Fibroblast of skin of back (primary cell): ENCODE data around the gene LCE2D. TPM values are rescaled to one million over a fixed set of nuclear protein-coding genes. Genes with fewer than 3 reads are reported as not detected.
A peak's percentile ranks its signal among the peaks of the same experiment; 100 is the strongest.
"Not testable (repeated sequence)": the region's sequence is repeated elsewhere in the genome, so short reads cannot be mapped to it uniquely, and the experiment has no call there.

Experiments used
- DNase-seq: peaks from one replicate; pipeline ENCODE4 v3.0.0-alpha.2; 2013
- polyA plus RNA-seq, 2 experiments: library from polyadenylated mRNA; unstranded; fragments of 120-200 nt; gene quantifications; one replicate each; pipeline ENCODE4 v1.2.1, GENCODE V29; 2013; ENCODE audit not compliant: insufficient read length in 2 of 2

The LCE2D gene
- polyA plus RNA-seq (2013, experiment 1 of 2; ENCODE audit: insufficient read length) = not detected
- polyA plus RNA-seq (2013, experiment 2 of 2; ENCODE audit: insufficient read length) = not detected

GRCh38 chr1:152663098-152663497 is at the start of gene LCE2D:
Gene LCE2D (plus strand): TSS chr1:152663380. CDS start chr1:152664106, 726 bp downstream.
- no peak for DNase-seq

- DNase-seq = no peak
These were observed 49.7 kb upstream of the LCE2D start, which contains the start of gene LCE3B for GRCh38 chr1:152613511-152613910. Gene LCE3B (plus strand): TSS chr1:152613811. CDS start chr1:152613811, 0 bp downstream.

DNA sequence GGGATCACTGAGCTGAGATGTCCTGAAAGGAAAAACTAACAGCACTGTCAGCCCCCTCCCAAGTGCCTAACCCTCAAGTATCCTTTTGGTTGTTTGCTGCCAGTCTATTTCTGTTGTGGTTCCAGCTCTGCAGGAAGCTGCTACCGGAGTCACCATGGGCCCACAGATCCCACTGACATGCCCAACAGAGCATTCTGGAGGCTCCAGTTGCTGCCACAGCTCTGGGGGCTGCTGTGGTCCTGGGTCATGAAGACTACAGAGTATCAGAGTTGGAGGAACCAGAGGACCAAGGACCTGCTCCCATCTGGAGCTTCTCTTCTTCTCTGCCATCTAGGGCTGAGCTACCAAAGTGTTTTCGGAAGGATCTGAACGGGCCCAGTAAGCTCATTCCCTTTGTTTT is 41.2 kb upstream of the LCE2D start:
- no peak for DNase-seq

DNA sequence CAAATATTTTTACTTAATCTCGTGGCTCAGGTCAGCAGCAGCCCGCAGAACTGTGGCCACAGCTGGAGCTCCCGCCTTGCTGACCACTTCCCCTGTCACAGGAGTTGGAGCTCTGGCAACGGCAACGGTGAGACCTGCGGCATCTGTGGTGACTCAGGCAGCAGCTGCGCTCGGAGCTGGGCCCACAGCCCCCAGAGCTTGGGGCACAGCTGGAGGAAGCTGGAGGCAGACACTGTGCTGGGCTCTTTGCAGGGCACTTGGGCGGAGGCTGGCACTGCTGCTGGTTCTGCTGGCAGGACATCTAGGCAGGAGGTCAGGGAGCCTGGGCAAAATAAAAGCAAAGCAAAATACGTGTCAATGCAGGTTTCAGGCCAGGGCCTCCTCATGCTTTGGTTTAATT is 40.4 kb upstream of the LCE2D start, which contains the start of gene LCE3A:
Gene LCE3A, minus strand, starts transcription at position 301 of the 400 bp plus-strand sequence. Its CDS starts 0 bp downstream, at position 301.
- no peak for DNase-seq

DNA sequence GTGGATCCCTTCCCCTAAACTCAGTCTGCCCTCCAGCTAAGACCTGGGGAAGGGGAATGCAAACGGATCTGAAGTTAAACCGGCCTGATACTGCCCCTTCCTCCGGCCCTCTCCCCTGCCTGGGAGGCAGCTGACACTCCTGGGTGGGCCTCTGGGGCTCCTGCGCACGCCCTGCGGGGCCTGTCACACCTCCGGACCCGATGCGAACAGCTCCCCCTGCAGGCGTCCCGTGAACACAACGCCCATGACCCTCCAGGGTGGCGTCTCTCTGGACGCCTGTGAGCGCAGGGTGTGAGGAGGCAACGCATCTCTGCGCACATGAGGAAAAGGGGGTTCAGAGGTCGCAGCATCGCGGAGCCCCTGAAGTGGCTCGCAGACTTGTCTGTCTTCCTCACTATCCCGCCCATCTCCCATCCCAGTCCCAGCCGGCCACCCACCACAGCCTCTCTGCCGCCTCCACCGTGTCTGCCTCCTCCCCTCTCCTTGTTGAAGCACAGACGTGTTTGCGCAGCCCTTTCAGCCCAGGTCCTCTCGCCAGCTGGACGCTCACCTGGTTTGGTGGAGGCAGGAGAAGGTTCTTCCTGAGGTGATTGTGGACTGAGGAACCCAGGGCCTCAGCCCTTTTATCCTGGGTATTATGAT is 39.9 kb upstream of the LCE2D start:
- no peak for DNase-seq

DNA sequence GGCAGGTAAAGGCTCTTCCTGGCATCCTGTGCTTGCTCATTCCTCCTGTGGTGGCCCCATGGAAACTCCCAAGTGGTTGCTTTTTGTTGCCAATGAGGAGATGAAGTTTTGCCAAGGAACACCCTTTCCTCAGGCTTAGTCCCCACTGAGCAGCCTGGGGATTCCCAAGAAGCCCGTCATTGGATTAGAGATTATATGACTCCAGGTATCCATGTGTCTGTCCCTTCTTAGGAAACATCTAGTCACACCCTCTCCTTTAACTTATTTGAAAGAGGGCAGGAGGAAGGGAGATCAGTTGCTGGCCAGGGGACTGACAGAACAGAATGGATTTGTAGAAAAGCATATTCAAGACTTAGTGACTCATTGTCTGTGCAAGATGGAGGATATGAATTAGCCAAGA is 36.4 kb upstream of the LCE2D start:
- no peak for DNase-seq

DNA sequence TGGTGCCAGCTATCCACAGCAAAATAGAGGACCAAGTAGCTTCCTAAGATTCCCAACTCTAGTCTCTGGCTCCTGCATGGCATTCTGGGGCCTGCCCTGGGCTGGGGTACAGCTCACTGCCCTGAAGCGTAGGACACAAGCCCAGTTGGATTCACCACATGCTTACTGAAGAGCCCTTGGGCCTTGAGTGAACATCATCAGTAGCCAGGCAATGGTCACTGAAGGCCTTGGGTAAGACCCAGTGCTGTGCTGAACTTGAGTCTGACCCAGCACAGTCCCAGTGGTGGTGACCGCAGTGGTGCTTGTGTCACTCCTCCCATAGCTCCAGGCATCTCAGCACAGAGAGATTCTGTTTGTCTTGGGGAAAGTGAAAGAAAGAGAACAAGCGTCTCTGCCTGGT is 32.6 kb upstream of the LCE2D start:
- no peak for DNase-seq

DNA sequence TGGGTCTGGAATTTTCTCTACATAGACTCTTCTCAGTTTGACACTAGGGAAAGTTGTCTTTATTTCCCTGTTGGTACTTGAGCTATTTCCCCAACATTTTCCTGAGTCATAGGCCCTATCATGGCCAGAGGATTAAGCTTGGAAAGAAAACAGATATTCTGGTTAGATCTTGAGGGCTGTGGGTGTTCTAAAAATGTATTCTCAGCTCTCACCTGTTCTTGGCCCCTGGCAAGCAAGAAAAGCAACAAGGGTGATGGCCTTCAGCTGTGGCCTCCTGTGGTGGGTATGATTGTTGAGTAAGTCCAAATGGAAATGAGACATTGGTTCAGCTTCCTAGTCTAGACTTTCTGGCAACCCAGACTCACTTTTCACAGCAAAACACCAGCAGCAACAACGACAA is 22.8 kb upstream of the LCE2D start:
- no peak for DNase-seq

GRCh38 chr1:152643945-152644344 is 19.2 kb upstream of the LCE2D start:
- no peak for DNase-seq

GRCh38 chr1:152645146-152645545 is 18.0 kb upstream of the LCE2D start:
- no peak for DNase-seq

DNA sequence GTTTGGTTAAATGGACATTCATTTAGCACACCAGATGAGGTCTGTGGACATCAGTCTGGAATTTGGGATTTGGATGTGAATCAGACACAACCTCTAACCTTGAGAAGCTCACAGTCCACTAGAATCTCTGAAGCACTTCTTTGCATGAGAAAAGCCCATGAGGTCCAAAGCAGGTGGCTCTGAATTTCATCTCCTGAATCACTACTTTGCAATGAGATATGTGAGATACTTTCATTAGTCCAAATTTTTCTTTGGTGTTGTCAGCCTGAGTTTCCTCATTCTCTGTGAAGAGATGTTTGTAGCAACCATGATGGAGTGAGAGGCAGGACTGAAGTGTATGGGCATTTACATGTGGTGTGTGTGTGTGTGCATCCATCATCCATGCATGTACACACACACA is 16.5 kb upstream of the LCE2D start:
- DNase-seq = no peak

DNA sequence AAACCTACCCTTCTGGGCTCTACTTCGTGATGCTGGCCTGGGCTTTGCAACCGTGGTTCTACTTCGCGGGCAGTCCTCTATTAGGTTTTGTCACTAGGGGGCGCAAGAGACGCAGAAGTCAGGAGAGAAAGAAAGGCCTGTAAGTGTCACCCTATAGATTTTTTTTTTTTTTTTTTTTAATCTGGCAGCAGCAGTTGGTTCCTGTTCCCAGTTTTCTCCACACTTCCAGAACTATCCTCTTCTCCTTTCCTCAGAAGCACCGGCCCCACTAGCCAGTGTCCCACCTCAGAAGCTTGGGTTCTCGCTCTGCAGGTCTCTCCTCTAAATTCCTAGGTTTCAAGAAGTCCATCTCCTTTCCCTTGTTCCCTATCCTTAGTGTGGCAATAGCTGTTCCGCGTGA is 9.1 kb upstream of the LCE2D start:
- peak; percentile 48 for DNase-seq

GRCh38 chr1:152656459-152656858 is 6.7 kb upstream of the LCE2D start:
- no peak for DNase-seq

DNA sequence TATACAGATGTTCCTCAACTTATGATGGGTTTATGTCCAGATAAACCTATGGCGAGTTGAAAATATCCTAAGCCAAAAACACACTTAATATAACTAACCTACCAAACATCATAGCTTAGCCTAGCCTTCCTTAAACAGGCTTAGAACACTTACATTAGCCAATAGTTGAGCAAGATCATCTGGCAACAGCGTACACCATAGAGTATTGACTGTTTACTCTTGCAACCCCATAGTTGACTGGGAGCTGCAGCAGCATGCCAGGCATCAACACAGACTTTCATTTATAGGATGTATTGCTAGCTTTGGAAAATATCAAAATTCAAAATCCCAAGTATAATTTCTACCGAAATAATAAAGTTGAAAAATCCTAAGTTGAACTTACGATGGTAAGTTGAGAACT is 5.5 kb upstream of the LCE2D start:
- DNase-seq = no peak

- no peak for DNase-seq
These were observed 4.5 kb upstream of the LCE2D start for GRCh38 chr1:152658649-152659048.

DNA sequence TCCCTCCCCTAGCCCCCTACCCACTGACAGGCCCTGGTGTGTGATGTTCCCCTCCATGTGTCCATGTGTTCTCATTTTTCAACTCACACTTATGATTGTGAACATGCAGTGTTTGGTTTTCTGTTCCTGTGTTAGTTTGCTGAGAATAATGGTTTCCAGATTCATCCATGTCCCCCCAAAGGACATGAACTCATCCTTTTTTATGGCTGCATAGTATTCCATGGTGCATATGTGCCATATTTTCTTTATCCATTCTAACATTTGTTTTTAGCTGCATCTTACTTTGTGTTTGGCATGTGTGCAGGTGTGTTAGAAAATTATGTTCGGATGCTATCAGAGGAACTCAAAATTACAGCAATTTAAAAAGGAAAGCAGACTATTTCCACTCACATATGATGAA is 3.0 kb downstream of the LCE2D start:
- not testable (repeated sequence) for DNase-seq

- no peak for DNase-seq
These were observed 4.5 kb downstream of the LCE2D start for GRCh38 chr1:152667648-152668047.

DNA sequence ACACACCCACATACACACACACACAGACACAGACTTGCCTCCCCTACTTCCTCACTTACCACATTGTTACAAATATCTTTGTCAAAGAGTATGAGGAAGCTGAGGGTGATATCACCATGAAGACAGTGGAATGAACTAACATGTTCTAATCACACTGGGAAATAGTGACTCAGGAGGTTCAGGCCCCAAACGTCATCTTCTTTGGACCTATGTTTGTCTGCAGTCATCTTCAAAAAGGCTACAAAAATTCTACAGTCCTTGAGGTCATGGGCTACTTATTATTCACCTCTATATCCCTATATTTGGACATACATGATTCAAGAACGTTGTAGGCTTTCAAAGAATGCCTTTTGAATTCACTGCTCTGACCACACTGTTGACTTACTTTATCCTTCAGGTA is 9.8 kb downstream of the LCE2D start:
- no peak for DNase-seq

DNA sequence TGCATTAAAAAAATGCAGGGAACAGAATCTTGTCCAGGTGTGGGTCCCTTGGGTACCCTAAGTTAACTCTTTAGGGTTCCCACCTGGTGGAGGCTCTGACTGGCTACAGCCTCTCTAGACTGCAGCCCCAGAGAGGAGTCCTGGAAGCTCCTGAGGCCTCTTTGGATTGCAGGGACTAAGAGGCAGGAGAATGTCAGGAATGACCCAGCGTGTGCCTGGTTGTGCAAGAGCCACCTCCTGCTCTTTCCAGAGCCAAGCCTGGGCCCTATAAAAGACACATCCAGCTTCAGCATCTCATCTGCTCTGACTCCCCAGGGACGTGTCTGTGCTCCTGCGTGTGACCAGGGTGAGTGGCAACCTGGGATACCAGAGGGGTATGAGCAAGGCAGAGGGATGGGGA is 11.8 kb downstream of the LCE2D start, which contains the start of gene LCE2C:
Gene LCE2C, plus strand, starts transcription at position 297 of the 400 bp plus-strand sequence. CDS start 737 bp downstream, outside the sequence.
- not testable (repeated sequence) for DNase-seq

DNA sequence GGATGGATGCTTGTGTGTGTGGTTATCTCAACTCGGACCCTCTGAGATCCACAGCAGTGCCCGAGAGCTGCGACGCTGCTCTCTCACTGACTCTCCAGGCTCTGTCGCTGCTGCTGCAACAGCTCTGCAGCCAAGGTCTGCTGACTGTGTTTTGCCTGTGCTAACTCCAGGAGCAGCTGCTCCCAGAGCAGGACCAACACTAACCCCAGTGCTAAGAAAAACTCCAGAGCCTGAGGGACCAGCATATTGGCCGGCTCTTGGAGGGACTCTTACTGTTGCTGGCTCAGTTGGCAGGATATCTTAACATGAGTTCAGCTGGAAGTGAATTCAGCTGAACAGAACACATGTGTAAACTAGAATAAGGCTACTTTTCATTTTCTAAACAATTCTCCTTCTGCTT is 16.3 kb downstream of the LCE2D start:
- no peak for DNase-seq

DNA sequence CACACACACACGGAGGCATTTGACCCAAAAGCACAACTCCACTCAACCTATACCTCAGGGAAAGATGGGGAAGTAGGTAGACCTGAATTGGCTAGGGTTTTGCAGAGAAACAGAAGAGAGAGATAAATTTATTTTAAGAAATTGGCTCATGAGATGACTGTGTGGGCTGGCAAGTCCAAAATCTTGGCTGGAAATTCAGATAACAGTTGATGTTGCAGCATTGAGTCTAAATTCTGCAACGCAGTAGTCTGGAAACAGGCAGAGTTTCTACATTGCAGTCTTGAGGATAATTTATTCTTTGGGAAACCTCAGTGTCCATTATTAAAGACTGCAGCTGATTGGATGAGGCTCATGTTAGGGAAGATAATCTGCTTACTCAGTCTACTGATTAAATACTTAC is 18.4 kb downstream of the LCE2D start:
- no peak for DNase-seq

DNA sequence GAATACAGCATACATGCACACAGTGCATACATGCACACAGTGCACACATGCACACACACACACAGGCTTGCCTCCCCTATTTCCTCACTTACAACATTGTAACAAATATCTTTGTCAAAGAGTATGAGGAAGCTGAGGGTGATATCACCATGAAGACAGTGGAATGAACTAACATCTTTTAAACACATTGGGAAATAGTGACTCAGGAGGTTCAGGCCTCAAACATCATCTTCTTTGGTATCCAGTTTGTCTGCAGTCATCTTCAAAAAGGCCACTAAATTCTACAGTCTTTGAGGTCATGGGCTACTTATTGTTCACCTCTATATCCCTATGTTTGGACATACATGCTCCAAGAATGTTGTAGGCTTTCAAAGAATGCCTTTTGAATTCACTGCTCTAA is 20.7 kb downstream of the LCE2D start:
- no peak for DNase-seq

DNA sequence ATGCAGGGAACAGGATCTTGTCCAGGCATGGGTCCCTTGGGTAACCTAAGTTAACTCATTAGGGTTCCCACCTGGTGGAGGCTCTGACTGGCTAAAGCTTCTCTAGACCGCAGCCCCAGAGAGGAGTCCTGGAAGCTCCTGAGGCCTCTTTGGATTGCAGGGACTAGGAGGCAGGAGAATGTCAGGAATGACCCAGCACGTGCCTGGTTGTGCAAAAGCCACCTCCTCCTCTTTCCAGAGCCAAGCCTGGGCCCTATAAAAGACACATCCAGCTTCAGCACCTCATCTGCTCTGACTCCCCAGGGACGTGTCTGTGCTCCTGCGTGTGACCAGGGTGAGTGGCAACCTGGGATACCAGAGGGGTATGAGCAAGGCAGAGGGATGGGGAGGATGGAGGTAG is 22.6 kb downstream of the LCE2D start, which contains the start of gene LCE2B:
Gene LCE2B, plus strand, starts transcription at position 301 of the 400 bp plus-strand sequence. CDS start 721 bp downstream, outside the sequence.
- not testable (repeated sequence) for DNase-seq
